HEK293T (cell line): ENCODE data around the gene SLC29A1.

Experiments
- CTCF ChIA-PET: fragments of 350-600 bp; formaldehyde crosslinking; extraction: SDS; loops from one replicate; lab custom pipeline; 2021; ENCODE audit warnings: antibody characterized with exemption, inconsistent platforms; lab: Yijun Ruan, JAX
- POLR2A ChIA-PET: fragments of 350-600 bp; formaldehyde crosslinking; extraction: SDS; loops from one replicate; lab custom pipeline; 2020; ENCODE audit warnings: antibody characterized with exemption, inconsistent platforms; lab: Yijun Ruan, JAX
- DNase-seq: peaks from one replicate; pipeline ENCODE4 v3.0.0; 2012; ENCODE audit warnings: mixed read lengths; ENCODE audit errors: extremely low spot score
- ARNT ChIP-seq: fragments of 450-650 bp; IDR thresholded peaks from 2 replicates; pipeline ENCODE4 v1.6.1; 2017; ENCODE audit warnings: mild to moderate bottlenecking
- BHLHE40 ChIP-seq: fragments of 450-650 bp; IDR thresholded peaks from 2 replicates; pipeline ENCODE4 v1.6.1; 2016; ENCODE audit warnings: mild to moderate bottlenecking, moderate library complexity, borderline replicate concordance
- CTBP1 ChIP-seq: fragments of 450-650 bp; IDR thresholded peaks from 2 replicates; pipeline ENCODE4 v1.6.1; 2016; ENCODE audit warnings: borderline replicate concordance
- ELF4 ChIP-seq: fragments of 450-650 bp; IDR thresholded peaks from 2 replicates; pipeline ENCODE4 v1.6.1; 2017; ENCODE audit warnings: antibody characterized with exemption
- FOXA1 ChIP-seq: fragments of 450-650 bp; IDR thresholded peaks from 2 replicates; pipeline ENCODE4 v1.6.1; 2016; ENCODE audit warnings: mild to moderate bottlenecking
- FOXK2 ChIP-seq: fragments of 450-650 bp; IDR thresholded peaks from 2 replicates; pipeline ENCODE4 v1.6.1; 2016; ENCODE audit warnings: mild to moderate bottlenecking
- FOXM1 ChIP-seq: fragments of 450-650 bp; IDR thresholded peaks from 2 replicates; pipeline ENCODE4 v1.6.1; 2017; ENCODE audit warnings: mild to moderate bottlenecking, borderline replicate concordance
- HDGF ChIP-seq: fragments of 450-650 bp; IDR thresholded peaks from 2 replicates; pipeline ENCODE4 v1.6.1; 2017; ENCODE audit warnings: antibody characterized with exemption, borderline replicate concordance
- L3MBTL2 ChIP-seq: fragments of 450-650 bp; conservative IDR thresholded peaks from 2 replicates; pipeline ENCODE4 v1.6.1; 2016; ENCODE audit warnings: mild to moderate bottlenecking
- LEF1 ChIP-seq: fragments of 450-650 bp; IDR thresholded peaks from 2 replicates; pipeline ENCODE4 v1.6.1; 2017; ENCODE audit warnings: mild to moderate bottlenecking, borderline replicate concordance
- NFRKB ChIP-seq: fragments of 450-650 bp; IDR thresholded peaks from 2 replicates; pipeline ENCODE4 v1.6.1; 2016; ENCODE audit warnings: mild to moderate bottlenecking, moderate library complexity
- SP1 ChIP-seq: fragments of 450-650 bp; IDR thresholded peaks from 2 replicates; pipeline ENCODE4 v1.6.1; 2017
- SUZ12 ChIP-seq: fragments of 450-650 bp; IDR thresholded peaks from 2 replicates; pipeline ENCODE4 v1.6.1; 2016; ENCODE audit warnings: mild to moderate bottlenecking
- TARDBP ChIP-seq: fragments of 450-650 bp; IDR thresholded peaks from 2 replicates; pipeline ENCODE4 v1.6.1; 2016
- ZNF384 ChIP-seq: fragments of 450-650 bp; IDR thresholded peaks from 2 replicates; pipeline ENCODE4 v1.6.1; 2016
- TF ChIP-seq, protein P1 (sequence below): fragments of 450-650 bp; IDR thresholded peaks from 2 replicates; pipeline ENCODE4 v1.6.1; 2016

SLC29A1 gene

DNA sequence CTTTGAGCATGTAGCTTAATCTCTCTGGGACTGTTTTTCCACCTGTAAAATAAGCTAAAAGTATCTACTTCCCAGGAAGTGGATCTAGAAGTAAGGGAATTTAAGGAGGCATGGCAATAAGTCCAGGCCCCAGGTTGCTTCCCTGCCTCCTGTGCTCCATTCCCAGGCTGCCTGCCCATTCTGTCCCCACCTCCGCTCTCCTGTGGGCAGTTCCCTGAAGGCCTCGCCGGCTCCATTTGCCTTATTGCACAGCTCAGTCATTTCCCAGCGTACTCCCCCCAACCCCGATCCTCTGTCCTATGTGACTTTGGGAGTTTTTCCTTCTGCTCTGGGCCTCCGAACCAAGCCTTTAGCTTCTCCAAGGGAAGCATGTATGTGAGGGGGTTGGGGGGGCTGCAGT lies 4.6 kb downstream of the SLC29A1 start:
- no peak for DNase-seq
- no peak for TF ChIP-seq NFRKB
- TF ChIP-seq BHLHE40 = no peak
- TF ChIP-seq ZNF384 = no peak
- no peak for TF ChIP-seq TARDBP
- no peak for TF ChIP-seq SP1
- no peak for TF ChIP-seq FOXA1
- TF ChIP-seq SUZ12 = no peak
- TF ChIP-seq LEF1 = no peak
- TF ChIP-seq, protein P1, sequence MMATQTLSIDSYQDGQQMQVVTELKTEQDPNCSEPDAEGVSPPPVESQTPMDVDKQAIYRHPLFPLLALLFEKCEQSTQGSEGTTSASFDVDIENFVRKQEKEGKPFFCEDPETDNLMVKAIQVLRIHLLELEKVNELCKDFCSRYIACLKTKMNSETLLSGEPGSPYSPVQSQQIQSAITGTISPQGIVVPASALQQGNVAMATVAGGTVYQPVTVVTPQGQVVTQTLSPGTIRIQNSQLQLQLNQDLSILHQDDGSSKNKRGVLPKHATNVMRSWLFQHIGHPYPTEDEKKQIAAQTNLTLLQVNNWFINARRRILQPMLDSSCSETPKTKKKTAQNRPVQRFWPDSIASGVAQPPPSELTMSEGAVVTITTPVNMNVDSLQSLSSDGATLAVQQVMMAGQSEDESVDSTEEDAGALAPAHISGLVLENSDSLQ = no peak
- no peak for TF ChIP-seq L3MBTL2
- no peak for TF ChIP-seq ARNT
- no peak for TF ChIP-seq ELF4
- no peak for TF ChIP-seq CTBP1
- no peak for TF ChIP-seq FOXM1
- TF ChIP-seq HDGF = no peak
- TF ChIP-seq FOXK2 = no peak
- POLR2A ChIA-PET = interaction anchor here (1.6 to 8.0 kb wide), 2 partner anchors 9 to 18 kb away, joined by 4 to 65 read pairs; partner anchors contain the start of gene HSP90AB1
- CTCF ChIA-PET = no interaction called here

DNA sequence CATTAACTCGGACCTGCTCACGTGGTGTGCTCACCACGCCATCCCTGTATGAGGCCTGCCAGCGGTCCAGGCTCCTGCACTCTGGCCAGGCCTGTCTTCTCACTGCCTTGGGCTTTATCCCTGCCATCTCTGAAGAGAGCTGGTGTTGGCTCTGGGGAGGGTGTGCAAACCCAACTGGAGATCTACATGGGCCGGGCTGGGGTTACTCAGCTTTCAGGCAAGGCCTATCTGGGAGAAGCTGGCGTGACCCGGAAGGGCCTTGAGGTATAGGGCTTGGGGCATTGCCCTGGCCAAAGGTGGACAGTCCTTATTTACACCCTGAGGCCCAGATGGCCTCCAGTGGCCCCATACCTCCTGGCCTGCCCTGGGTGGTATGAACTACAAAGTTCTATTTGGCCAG lies 5.0 kb downstream of the SLC29A1 start:
- ChIA-PET CTCF (interaction anchor here (0.6 kb wide), 1 partner anchor 9 kb away, joined by 3 read pairs; no protein-coding TSS in a partner anchor), POLR2A (interaction anchor here (1.6 to 8.0 kb wide), 2 partner anchors 9 to 18 kb away, joined by 4 to 65 read pairs; partner anchors contain the start of gene HSP90AB1)
- no peak for DNase-seq
- TF ChIP-seq FOXM1 (no peak), ZNF384 (no peak), NFRKB (no peak), CTBP1 (no peak), TARDBP (no peak), SP1 (no peak), FOXK2 (no peak), BHLHE40 (no peak), SUZ12 (no peak), FOXA1 (no peak), ELF4 (no peak), ARNT (no peak), HDGF (no peak), L3MBTL2 (no peak), LEF1 (no peak)
- TF ChIP-seq, protein P1 = no peak

DNA sequence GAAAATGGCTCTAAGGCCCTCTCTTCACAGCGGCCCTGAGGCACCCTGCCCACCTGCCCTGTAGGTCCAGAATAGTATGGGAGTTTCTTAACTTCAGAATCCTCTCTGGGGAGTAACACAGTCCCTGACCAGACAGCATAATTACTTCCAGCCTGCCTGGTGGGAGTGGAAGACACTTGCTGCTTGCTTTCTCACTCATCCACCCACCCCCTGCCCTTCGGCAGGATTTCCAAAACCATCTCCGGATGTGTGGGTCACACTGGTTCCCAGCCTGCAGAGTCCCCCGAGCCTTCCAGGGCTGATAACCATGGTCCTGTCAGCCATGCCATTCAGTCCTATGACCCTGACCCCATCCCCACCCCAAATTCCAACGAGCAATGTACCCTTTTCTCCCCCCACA lies 5.4 kb downstream of the SLC29A1 start:
- TF ChIP-seq NFRKB = no peak
- TF ChIP-seq SP1 = no peak
- TF ChIP-seq TARDBP = no peak
- no peak for TF ChIP-seq ARNT
- no peak for TF ChIP-seq ELF4
- TF ChIP-seq SUZ12 = no peak
- TF ChIP-seq BHLHE40 = no peak
- TF ChIP-seq FOXM1 = no peak
- no peak for TF ChIP-seq HDGF
- TF ChIP-seq CTBP1 = no peak
- TF ChIP-seq, protein P1 = no peak
- no peak for TF ChIP-seq LEF1
- no peak for TF ChIP-seq ZNF384
- TF ChIP-seq FOXK2 = no peak
- TF ChIP-seq FOXA1 = no peak
- TF ChIP-seq L3MBTL2 = no peak
- DNase-seq = no peak
- ChIA-PET CTCF (interaction anchor here (0.6 kb wide), 1 partner anchor 9 kb away, joined by 3 read pairs; no protein-coding TSS in a partner anchor), POLR2A (interaction anchor here (8.0 kb wide), 1 partner anchor 18 kb away, joined by 65 read pairs; the partner anchor contains the start of gene HSP90AB1)

DNA sequence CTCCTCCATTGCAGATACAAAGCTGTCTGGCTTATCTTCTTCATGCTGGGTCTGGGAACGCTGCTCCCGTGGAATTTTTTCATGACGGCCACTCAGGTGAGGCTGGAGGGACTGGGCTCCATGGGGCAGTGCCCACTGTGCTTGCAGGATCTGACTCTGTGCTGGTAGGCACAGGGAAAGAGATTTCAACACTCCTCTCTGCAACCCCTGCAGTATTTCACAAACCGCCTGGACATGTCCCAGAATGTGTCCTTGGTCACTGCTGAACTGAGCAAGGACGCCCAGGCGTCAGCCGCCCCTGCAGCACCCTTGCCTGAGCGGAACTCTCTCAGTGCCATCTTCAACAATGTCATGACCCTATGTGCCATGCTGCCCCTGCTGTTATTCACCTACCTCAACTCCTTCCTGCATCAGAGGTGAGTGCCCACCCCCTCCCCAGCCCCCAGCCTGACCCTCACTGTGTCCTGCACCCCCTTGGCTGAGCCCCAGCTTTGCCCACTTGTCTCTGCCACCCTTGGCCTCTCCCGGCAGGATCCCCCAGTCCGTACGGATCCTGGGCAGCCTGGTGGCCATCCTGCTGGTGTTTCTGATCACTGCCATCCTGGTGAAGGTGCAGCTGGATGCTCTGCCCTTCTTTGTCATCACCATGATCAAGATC lies 6.1 kb downstream of the SLC29A1 start:
- DNase-seq = no peak
- POLR2A ChIA-PET = interaction anchor here (1.6 kb wide), 1 partner anchor 10 kb away, joined by 4 read pairs; no protein-coding TSS in a partner anchor

More for the DNA sequence above, 6.1 kb downstream of the SLC29A1 start:
- CTCF ChIA-PET = no interaction called here
- TF ChIP-seq NFRKB (no peak), L3MBTL2 (no peak), BHLHE40 (no peak), SUZ12 (no peak), LEF1 (no peak), CTBP1 (no peak), ZNF384 (no peak)
- TF ChIP-seq, protein P1 = no peak
